ENCODE measurements around the gene SCAMP2.

Gene SCAMP2

DNA sequence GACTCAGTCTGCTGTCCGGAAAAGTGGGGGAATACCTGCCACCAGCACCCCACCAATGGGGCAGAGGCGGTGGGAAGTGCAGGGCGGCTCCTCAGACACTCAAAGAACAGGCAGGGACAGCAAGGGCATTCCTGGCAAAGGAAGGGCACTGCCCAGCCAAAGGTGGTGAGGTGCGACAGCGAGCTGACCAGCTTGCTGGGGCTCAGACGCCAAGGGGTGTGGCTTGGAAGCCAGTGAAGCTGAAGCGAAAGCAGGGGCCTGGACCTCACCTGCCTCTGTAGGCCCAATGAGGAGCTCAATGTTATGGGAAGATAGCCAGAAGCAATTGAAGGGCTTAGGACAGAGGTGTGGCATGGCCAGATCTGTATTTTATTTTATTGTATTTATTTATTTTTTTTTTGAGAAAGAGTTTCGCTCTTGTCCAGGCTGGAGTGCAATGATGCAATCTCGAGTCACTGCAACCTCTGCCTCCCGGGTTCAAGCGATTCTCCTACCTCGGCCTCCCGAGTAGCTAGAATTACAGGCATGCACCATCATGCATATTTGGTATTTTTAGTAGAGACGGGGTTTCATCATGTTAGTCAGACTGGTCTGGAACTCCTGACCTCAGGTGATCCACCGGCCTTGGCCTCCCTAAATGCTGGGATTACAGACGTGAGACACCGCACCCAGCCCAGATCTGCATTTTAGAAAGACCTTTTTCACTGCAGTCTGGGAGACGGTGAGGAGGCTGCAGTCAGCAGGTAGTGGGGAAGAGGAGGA lies 64.9 kb downstream of the SCAMP2 start:
- H3K4me3 ChIP-seq (replicated peaks in 1 of 2; ENCODE audit: low read depth in 2 of 2, low read length in 2 of 2): no peak overlapping the region
- DNase-seq (ENCODE audit: low read depth in 2 of 2): peak in 1 of 2 donors; percentile 23
- TF ChIP-seq CTCF (IDR thresholded peaks at IDR 0.05; ENCODE audit: low read depth, low read length): no peak

- H3K4me3 ChIP-seq (replicated peaks in 1 of 2; ENCODE audit: low read depth in 2 of 2, low read length in 2 of 2): no peak overlapping the region
- DNase-seq (ENCODE audit: low read depth in 2 of 2): no peak
- no peak for TF ChIP-seq CTCF (IDR thresholded peaks at IDR 0.05; ENCODE audit: low read depth, low read length)
Observed at GRCh38 chr15:74807282-74807681, 65.9 kb downstream of the SCAMP2 start.

GRCh38 chr15:74804935-74805334 lies 68.2 kb downstream of the SCAMP2 start:
- TF ChIP-seq CTCF (IDR thresholded peaks at IDR 0.05; ENCODE audit: low read depth, low read length): no peak
- DNase-seq (ENCODE audit: low read depth in 2 of 2): no peak
- H3K4me3 ChIP-seq (replicated peaks in 1 of 2; ENCODE audit: low read depth in 2 of 2, low read length in 2 of 2): no peak overlapping the region

- DNase-seq (ENCODE audit: low read depth in 2 of 2): no peak
- TF ChIP-seq CTCF (IDR thresholded peaks at IDR 0.05; ENCODE audit: low read depth, low read length): no peak
- H3K4me3 ChIP-seq (replicated peaks in 1 of 2; ENCODE audit: low read depth in 2 of 2, low read length in 2 of 2): no peak overlapping the region
Observed at GRCh38 chr15:74802862-74803447, 70.2 kb downstream of the SCAMP2 start.

GRCh38 chr15:74802290-74802689 lies 70.9 kb downstream of the SCAMP2 start:
- DNase-seq (ENCODE audit: low read depth in 2 of 2): no peak
- TF ChIP-seq CTCF (IDR thresholded peaks at IDR 0.05; ENCODE audit: low read depth, low read length): no peak
- no peak overlapping the region for H3K4me3 ChIP-seq (replicated peaks in 1 of 2; ENCODE audit: low read depth in 2 of 2, low read length in 2 of 2)

GRCh38 chr15:74801311-74801997 lies 71.7 kb downstream of the SCAMP2 start:
- H3K4me3 ChIP-seq (replicated peaks in 1 of 2; ENCODE audit: low read depth in 2 of 2, low read length in 2 of 2): no peak overlapping the region
- TF ChIP-seq CTCF (IDR thresholded peaks at IDR 0.05; ENCODE audit: low read depth, low read length): no peak
- DNase-seq (ENCODE audit: low read depth in 2 of 2): no peak
